Karpas-422 (cell line): ENCODE data around the gene TIGD1. TPM values are rescaled to one million over a fixed set of nuclear protein-coding genes. Genes with fewer than 3 reads are reported as not detected.

Source experiments
- DNase-seq: peaks from one replicate; pipeline ENCODE4 v3.0.0-alpha.2; 2015
- H2AFZ ChIP-seq: fragments of 200-600 bp; sonication (generic); 2 replicates; pipeline ENCODE4 v1.6.1; 2014; ENCODE audit warnings: antibody characterized with exemption, low read length, mixed read lengths
- H3K27ac ChIP-seq: fragments of 200-600 bp; sonication (generic); 2 replicates; pipeline ENCODE4 v1.5.1; 2014; ENCODE audit warnings: mild to moderate bottlenecking, low read length, moderate library complexity
- H3K27me3 ChIP-seq: fragments of 200-600 bp; sonication (generic); 2 replicates; pipeline ENCODE4 v1.6.1; 2014; ENCODE audit warnings: low read length, mixed read lengths
- H3K36me3 ChIP-seq: fragments of 200-600 bp; sonication (generic); 2 replicates; pipeline ENCODE4 v1.6.1; 2014; ENCODE audit warnings: low read length, mixed read lengths; ENCODE audit not compliant: insufficient read depth
- H3K4me1 ChIP-seq: fragments of 200-600 bp; sonication (generic); 2 replicates; pipeline ENCODE4 v1.6.1; 2014; ENCODE audit warnings: mild to moderate bottlenecking, low read length, mixed read lengths
- H3K4me2 ChIP-seq: fragments of 200-600 bp; sonication (generic); 2 replicates; pipeline ENCODE4 v1.6.1; 2014; ENCODE audit warnings: low read length, low read depth, mild to moderate bottlenecking; ENCODE audit not compliant: poor library complexity, severe bottlenecking
- H3K4me3 ChIP-seq: fragments of 200-600 bp; sonication (generic); 2 replicates; pipeline ENCODE4 v1.5.1; 2014; ENCODE audit warnings: mild to moderate bottlenecking, antibody characterized with exemption, low read length, mixed read lengths
- H3K79me2 ChIP-seq: fragments of 200-600 bp; sonication (generic); 2 replicates; pipeline ENCODE4 v1.6.1; 2014; ENCODE audit warnings: mild to moderate bottlenecking, low read length, mixed read lengths
- H3K9ac ChIP-seq: fragments of 200-600 bp; sonication (generic); 2 replicates; pipeline ENCODE4 v1.6.0; 2014; ENCODE audit warnings: low read length
- H3K9me2 ChIP-seq: fragments of 200-600 bp; sonication (generic), shearing (Covaris generic); replicated peaks from 2 replicates; pipeline ENCODE4 v1.6.0; 2014; ENCODE audit warnings: mild to moderate bottlenecking, low read length, moderate library complexity; ENCODE audit not compliant: insufficient read depth
- H3K9me3 ChIP-seq: fragments of 300-700, 200-600 bp; sonication (generic); 2 replicates; pipeline ENCODE4 v1.6.1; 2014; ENCODE audit warnings: low read length, mixed read lengths
- H4K20me1 ChIP-seq: fragments of 200-600 bp; sonication (generic); 2 replicates; pipeline ENCODE4 v1.6.1; 2014; ENCODE audit warnings: mild to moderate bottlenecking, antibody characterized with exemption, low read length, low read depth; ENCODE audit not compliant: insufficient read depth
- total RNA-seq: library from RNA; depleted of rRNA; stranded (reverse); fragments of >200 nt; shearing (Covaris generic); gene quantifications from 2 replicates; pipeline ENCODE4 v1.2.3, GENCODE V29; 2014; ENCODE audit warnings: low replicate concordance

TIGD1 gene
- total RNA-seq, 1 experiment from 2014 or later, result 20.6 TPM

- H3K9me3 ChIP-seq, result no peaks in the 10 kb centered on the region
- peaks cover 4% of the 10 kb centered on the region; the same call in 1 of the 2 replicates for H3K79me2 ChIP-seq
- H3K4me3 ChIP-seq, result no peak overlapping the region
- H3K9me2 ChIP-seq, result no peaks in the 10 kb centered on the region
- H3K27me3 ChIP-seq, result no peaks in the 10 kb centered on the region
- no peak overlapping the region for H3K4me2 ChIP-seq
- H3K36me3 ChIP-seq, result peaks cover 44% of the 10 kb centered on the region
- no peaks in the 10 kb centered on the region for H3K4me1 ChIP-seq
- 0 out of 2 replicates have a peak, but pooled peaks cover 7% of the 10 kb centered on the region for H4K20me1 ChIP-seq
- no peak overlapping the region for H3K27ac ChIP-seq
- DNase-seq, result no peak
- H2AFZ ChIP-seq, result no peak overlapping the region
- H3K9ac ChIP-seq, result no peak overlapping the region
Measured at GRCh38 chr2:232563580-232563979, 13.2 kb upstream of the TIGD1 start.

- no peak overlapping the region for H3K27ac ChIP-seq
- H3K4me3 ChIP-seq, result no peak overlapping the region
- H3K36me3 ChIP-seq, result peaks cover 38% of the 10 kb centered on the region
- no peaks in the 10 kb centered on the region for H3K4me1 ChIP-seq
- no peaks in the 10 kb centered on the region for H3K27me3 ChIP-seq
- H3K9ac ChIP-seq, result no peak overlapping the region
- 0 out of 2 replicates have a peak, but pooled peaks cover 7% of the 10 kb centered on the region for H4K20me1 ChIP-seq
- no peaks in the 10 kb centered on the region for H3K9me3 ChIP-seq
- H2AFZ ChIP-seq, result no peak overlapping the region
- peaks cover 4% of the 10 kb centered on the region; the same call in 1 of the 2 replicates for H3K79me2 ChIP-seq
- no peaks in the 10 kb centered on the region for H3K9me2 ChIP-seq
- DNase-seq, result no peak
- no peak overlapping the region for H3K4me2 ChIP-seq
Measured at GRCh38 chr2:232562515-232563151, 12.3 kb upstream of the TIGD1 start.

- Histone ChIP-seq H2AFZ (no peak overlapping the region), H3K4me3 (no peak overlapping the region), H3K9ac (no peak overlapping the region), H3K4me2 (no peak overlapping the region), H3K9me2 (no peaks in the 10 kb centered on the region), H3K79me2 (peaks cover 54% of the 10 kb centered on the region), H3K27ac (no peak overlapping the region), H4K20me1 (peaks cover 10% of the 10 kb centered on the region; the same call in 1 of the 2 replicates), H3K36me3 (peaks cover 37% of the 10 kb centered on the region; the same call in 1 of the 2 replicates), H3K4me1 (peaks cover 18% of the 10 kb centered on the region), H3K27me3 (no peaks in the 10 kb centered on the region), H3K9me3 (no peaks in the 10 kb centered on the region)
- DNase-seq, result no peak
Measured at GRCh38 chr2:232556426-232556825, 6.1 kb upstream of the TIGD1 start.

GRCh38 chr2:232551776-232552175, 1.4 kb upstream of the TIGD1 start:
- H3K27me3 ChIP-seq, result no peaks in the 10 kb centered on the region
- H3K4me1 ChIP-seq, result peaks cover 25% of the 10 kb centered on the region
- no peaks in the 10 kb centered on the region for H3K9me2 ChIP-seq
- H3K9me3 ChIP-seq, result no peaks in the 10 kb centered on the region
- no peak overlapping the region for H3K27ac ChIP-seq
- DNase-seq, result no peak
- peak overlapping the region; percentile 78 for H3K4me3 ChIP-seq
- H3K4me2 ChIP-seq, result peak overlapping the region; percentile 92
- H4K20me1 ChIP-seq, result peaks cover 16% of the 10 kb centered on the region; the same call in 1 of the 2 replicates
- peaks cover 94% of the 10 kb centered on the region for H3K79me2 ChIP-seq
- peak overlapping the region; percentile 99 for H3K9ac ChIP-seq
- H3K36me3 ChIP-seq, result peaks cover 36% of the 10 kb centered on the region; the same call in 1 of the 2 replicates
- no peak overlapping the region for H2AFZ ChIP-seq

GRCh38 chr2:232551250-232551638, 887 bp upstream of the TIGD1 start:
- DNase-seq, result peak; percentile 59
- H3K9me2 ChIP-seq, result no peaks in the 10 kb centered on the region
- H4K20me1 ChIP-seq, result peaks cover 19% of the 10 kb centered on the region; the same call in 1 of the 2 replicates
- H3K36me3 ChIP-seq, result peaks cover 31% of the 10 kb centered on the region; the same call in 1 of the 2 replicates
- no peaks in the 10 kb centered on the region for H3K27me3 ChIP-seq
- peaks cover 88% of the 10 kb centered on the region for H3K79me2 ChIP-seq
- H3K4me2 ChIP-seq, result peak overlapping the region; percentile 92
- H3K9me3 ChIP-seq, result no peaks in the 10 kb centered on the region
- peaks cover 25% of the 10 kb centered on the region for H3K4me1 ChIP-seq
- no peak overlapping the region for H2AFZ ChIP-seq
- H3K27ac ChIP-seq, result peak overlapping the region; percentile 85
- peak overlapping the region; percentile 78 for H3K4me3 ChIP-seq
- H3K9ac ChIP-seq, result peak overlapping the region; percentile 99

GRCh38 chr2:232549655-232550353, 553 bp downstream of the TIGD1 start:
- peaks cover 25% of the 10 kb centered on the region for H3K4me1 ChIP-seq
- H3K36me3 ChIP-seq, result peaks cover 28% of the 10 kb centered on the region; the same call in 1 of the 2 replicates
- peaks cover 74% of the 10 kb centered on the region for H3K79me2 ChIP-seq
- H3K9me3 ChIP-seq, result no peaks in the 10 kb centered on the region
- H3K4me3 ChIP-seq, result peak overlapping the region; percentile 78
- peak overlapping the region; percentile 40; the same call in 1 of the 2 replicates for H2AFZ ChIP-seq
- no peaks in the 10 kb centered on the region for H3K9me2 ChIP-seq
- peak overlapping the region; percentile 85 for H3K27ac ChIP-seq
- H3K4me2 ChIP-seq, result peak overlapping the region; percentile 92
- no peaks in the 10 kb centered on the region for H3K27me3 ChIP-seq
- peak overlapping the region; percentile 99 for H3K9ac ChIP-seq
- peaks cover 22% of the 10 kb centered on the region; the same call in 1 of the 2 replicates for H4K20me1 ChIP-seq
- DNase-seq, result peak; percentile 73

- Histone ChIP-seq H2AFZ (no peak overlapping the region), H4K20me1 (peaks cover 34% of the 10 kb centered on the region; the same call in 1 of the 2 replicates), H3K4me1 (peaks cover 20% of the 10 kb centered on the region), H3K4me3 (no peak overlapping the region), H3K9ac (no peak overlapping the region), H3K9me3 (no peaks in the 10 kb centered on the region), H3K9me2 (no peaks in the 10 kb centered on the region), H3K36me3 (peaks cover 21% of the 10 kb centered on the region; the same call in 1 of the 2 replicates), H3K4me2 (no peak overlapping the region), H3K79me2 (peaks cover 56% of the 10 kb centered on the region), H3K27ac (no peak overlapping the region), H3K27me3 (no peaks in the 10 kb centered on the region)
- no peak for DNase-seq
Measured at GRCh38 chr2:232547991-232548390, 2.4 kb downstream of the TIGD1 start.
